Activated B cell treated with CpG ODN at 0.5 μM for 24 hours (primary cell): Measurements from ENCODE around the gene PGAP3. TPM values are rescaled to one million over a fixed set of nuclear protein-coding genes. Genes with fewer than 3 reads are reported as not detected.

Experiments
- ATAC-seq: fragments of 200-7000 bp; cut with Tn5 transposase; one replicate; pipeline ENCODE4 v1.10.0; 2021; ENCODE audit warnings: low read depth, mild to moderate bottlenecking, moderate library complexity
- CTCF ChIA-PET: fragments of 350-600 bp; sonication (Branson Sonifier 250); formaldehyde crosslinking; loops from one replicate; lab custom pipeline; 2021; ENCODE audit warnings: antibody characterized with exemption; lab: Charles Lee
- POLR2A ChIA-PET: fragments of 350-600 bp; sonication (Branson Sonifier 250); formaldehyde crosslinking; loops from one replicate; lab custom pipeline; 2021; ENCODE audit warnings: antibody characterized with exemption; lab: Charles Lee
- DNase-seq: peaks from one replicate; pipeline ENCODE4 v3.0.0; 2022
- H3K27ac Mint-ChIP-seq: one replicate; pipeline ENCODE4 v1.8.0; 2020; ENCODE audit warnings: mixed read lengths
- H3K27me3 Mint-ChIP-seq: one replicate; pipeline ENCODE4 v1.8.0; 2021; ENCODE audit warnings: mixed read lengths
- H3K36me3 Mint-ChIP-seq: one replicate; pipeline ENCODE4 v1.8.0; 2021; ENCODE audit warnings: low read depth, mixed read lengths
- H3K4me1 Mint-ChIP-seq: one replicate; pipeline ENCODE4 v1.8.0; 2021; ENCODE audit warnings: mixed read lengths
- H3K4me3 Mint-ChIP-seq: one replicate; pipeline ENCODE4 v1.8.0; 2020; ENCODE audit warnings: mild to moderate bottlenecking, mixed read lengths
- H3K9me3 Mint-ChIP-seq: one replicate; pipeline ENCODE4 v1.8.0; 2020; ENCODE audit warnings: mixed read lengths
- CTCF ChIP-seq: fragments of 200-600 bp; IDR thresholded peaks from one replicate; pipeline ENCODE4 v1.8.0; 2022; ENCODE audit warnings: antibody characterized with exemption, mild to moderate bottlenecking
- intact Hi-C: fragments of 100-400 bp; cut with micrococcal nuclease; formaldehyde crosslinking; loops from one replicate; pipeline ENCODE4 v1.15.1; 2024
- total RNA-seq: library from RNA; stranded (reverse); gene quantifications from 2 replicates; pipeline ENCODE4 v1.2.3, GENCODE V29; 2022

The PGAP3 gene
- total RNA-seq, 1 donor from 2014 or later: 24.0 TPM

GRCh38 chr17:39632153-39632941 lies 55.5 kb downstream of the PGAP3 start:
- Mint-ChIP-seq H3K27ac (no peak overlapping the region), H3K4me3 (no peak overlapping the region), H3K27me3 (peaks cover 15% of the 10 kb centered on the region), H3K36me3 (no peaks in the 10 kb centered on the region), H3K4me1 (peaks cover 20% of the 10 kb centered on the region), H3K9me3 (no peaks in the 10 kb centered on the region)
- CTCF ChIA-PET: interaction anchor here (1.0 to 4.0 kb wide), 4 partner anchors 9 to 27 kb away, joined by 3 to 56 read pairs (median 5); no protein-coding TSS in a partner anchor
- intact Hi-C loops: no loop called here
- POLR2A ChIA-PET: interaction anchor here (0.6 kb wide), 1 partner anchor 14 kb away, joined by 4 read pairs; no protein-coding TSS in a partner anchor
- no peak for ATAC-seq
- DNase-seq: no peak
- no peak for TF ChIP-seq CTCF

- Mint-ChIP-seq H3K9me3 (no peaks in the 10 kb centered on the region), H3K4me1 (peaks cover 18% of the 10 kb centered on the region), H3K36me3 (no peaks in the 10 kb centered on the region), H3K27ac (no peak overlapping the region), H3K4me3 (no peak overlapping the region), H3K27me3 (peaks cover 18% of the 10 kb centered on the region)
- DNase-seq: no peak
- ChIA-PET POLR2A (no interaction called here), CTCF (interaction anchor here (1.3 to 1.6 kb wide), 2 partner anchors 10 to 22 kb away, joined by 4 to 6 read pairs; no protein-coding TSS in a partner anchor)
- ATAC-seq: no peak
- intact Hi-C loops: no loop called here
- no peak for TF ChIP-seq CTCF
These were observed 56.5 kb downstream of the PGAP3 start for GRCh38 chr17:39631403-39631802.

- Mint-ChIP-seq H3K27ac (no peak overlapping the region), H3K4me3 (no peak overlapping the region), H3K36me3 (no peaks in the 10 kb centered on the region), H3K4me1 (peaks cover 16% of the 10 kb centered on the region), H3K27me3 (peaks cover 33% of the 10 kb centered on the region), H3K9me3 (no peaks in the 10 kb centered on the region)
- no peak for DNase-seq
- intact Hi-C loops: loop anchor here (10.0 kb wide), 1 partner anchor 425 kb away; the partner anchor contains the start of gene RPL19
- TF ChIP-seq CTCF: no peak
- CTCF ChIA-PET: interaction anchor here (1.2 to 1.3 kb wide), 2 partner anchors 9 to 24 kb away, joined by 3 read pairs; no protein-coding TSS in a partner anchor
- POLR2A ChIA-PET: interaction anchor here (0.6 kb wide), 1 partner anchor 161 kb away, joined by 5 read pairs; no protein-coding TSS in a partner anchor
- no peak for ATAC-seq
These were observed 58.0 kb downstream of the PGAP3 start for GRCh38 chr17:39629898-39630297.

- POLR2A ChIA-PET: interaction anchor here (0.6 kb wide), 1 partner anchor 160 kb away, joined by 5 read pairs; no protein-coding TSS in a partner anchor
- Mint-ChIP-seq H3K4me3 (no peak overlapping the region), H3K36me3 (no peaks in the 10 kb centered on the region), H3K4me1 (peaks cover 13% of the 10 kb centered on the region), H3K27ac (no peak overlapping the region), H3K9me3 (no peaks in the 10 kb centered on the region), H3K27me3 (peaks cover 33% of the 10 kb centered on the region)
- no peak for TF ChIP-seq CTCF
- intact Hi-C loops: loop anchor here (10.0 kb wide), 1 partner anchor 425 kb away; the partner anchor contains the start of gene RPL19
- CTCF ChIA-PET: interaction anchor here (1.2 kb wide), 1 partner anchor 24 kb away, joined by 3 read pairs; no protein-coding TSS in a partner anchor
- DNase-seq: no peak
- no peak for ATAC-seq
These were observed 58.4 kb downstream of the PGAP3 start for GRCh38 chr17:39629494-39629880.
